HG03097 (cell line): ENCODE data around the gene CPNE5.

Source experiments
- ATAC-seq: cut with Tn5 transposase; IDR thresholded peaks from one replicate; pipeline ENCODE4 v1.9.1; 2021; ENCODE audit not compliant: unreplicated experiment, low FRiP score

Gene CPNE5

GRCh38 chr6:36794713-36795065 lies 44.6 kb downstream of the CPNE5 start:
- no peak for ATAC-seq

GRCh38 chr6:36793913-36794712 lies 45.1 kb downstream of the CPNE5 start:
- ATAC-seq: no peak

GRCh38 chr6:36793296-36793912 lies 45.8 kb downstream of the CPNE5 start:
- ATAC-seq: no peak

GRCh38 chr6:36791521-36792135 lies 47.6 kb downstream of the CPNE5 start:
- ATAC-seq: no peak

- no peak for ATAC-seq
Observed at GRCh38 chr6:36791085-36791484, 48.2 kb downstream of the CPNE5 start.

GRCh38 chr6:36788768-36789167 lies 50.5 kb downstream of the CPNE5 start:
- ATAC-seq: no peak

- no peak for ATAC-seq
Observed at GRCh38 chr6:36788186-36788585, 51.1 kb downstream of the CPNE5 start.

GRCh38 chr6:36787210-36787609 lies 52.0 kb downstream of the CPNE5 start:
- ATAC-seq: no peak

- no peak for ATAC-seq
Observed at GRCh38 chr6:36786055-36786675, 53.1 kb downstream of the CPNE5 start.

- no peak for ATAC-seq
Observed at GRCh38 chr6:36784376-36784636, 54.9 kb downstream of the CPNE5 start.

- ATAC-seq: no peak
Observed at GRCh38 chr6:36783603-36784375, 55.5 kb downstream of the CPNE5 start.

GRCh38 chr6:36781669-36782068 lies 57.6 kb downstream of the CPNE5 start:
- ATAC-seq: no peak

GRCh38 chr6:36780442-36781177 lies 58.6 kb downstream of the CPNE5 start:
- ATAC-seq: no peak

GRCh38 chr6:36779227-36779626 lies 60.0 kb downstream of the CPNE5 start:
- ATAC-seq: no peak

GRCh38 chr6:36777801-36778200 lies 61.4 kb downstream of the CPNE5 start:
- ATAC-seq: no peak

GRCh38 chr6:36776167-36776566 lies 63.1 kb downstream of the CPNE5 start:
- ATAC-seq: no peak

- ATAC-seq: no peak
Observed at GRCh38 chr6:36774331-36774730, 64.9 kb downstream of the CPNE5 start.

GRCh38 chr6:36772397-36772796 lies 66.8 kb downstream of the CPNE5 start:
- no peak for ATAC-seq

- no peak for ATAC-seq
Observed at GRCh38 chr6:36771145-36771544, 68.1 kb downstream of the CPNE5 start.
